Activated naive CD4-positive, alpha-beta T cell treated with anti-CD3 and anti-CD28 coated beads for 36 hours (primary cell): Measurements from ENCODE around the gene RERE. TPM values are rescaled to one million over a fixed set of nuclear protein-coding genes. Genes with fewer than 3 reads are reported as not detected.

Source experiments
- CTCF ChIA-PET: fragments of 350-600 bp; sonication (Branson Sonifier 250); formaldehyde crosslinking; loops from one replicate; lab custom pipeline; 2021; ENCODE audit warnings: antibody characterized with exemption; lab: Charles Lee
- DNase-seq: peaks from one replicate; pipeline ENCODE4 v3.0.0-alpha.2; 2020
- H3K27ac Mint-ChIP-seq: one replicate; pipeline ENCODE4 v1.8.0; 2021; ENCODE audit warnings: mild to moderate bottlenecking, mixed read lengths
- H3K27me3 Mint-ChIP-seq: one replicate; pipeline ENCODE4 v1.8.0; 2021; ENCODE audit warnings: low read depth, mixed read lengths
- H3K36me3 Mint-ChIP-seq: one replicate; pipeline ENCODE4 v1.8.0; 2021; ENCODE audit warnings: low read depth, mixed read lengths
- H3K4me1 Mint-ChIP-seq: one replicate; pipeline ENCODE4 v1.8.0; 2021; ENCODE audit warnings: low read depth, mixed read lengths
- H3K4me3 Mint-ChIP-seq: one replicate; pipeline ENCODE4 v1.8.0; 2021; ENCODE audit warnings: mild to moderate bottlenecking, moderate library complexity, mixed read lengths
- H3K9me3 Mint-ChIP-seq: one replicate; pipeline ENCODE4 v1.8.0; 2021; ENCODE audit warnings: mixed read lengths
- intact Hi-C: fragments of 100-400 bp; cut with micrococcal nuclease; formaldehyde crosslinking; loops from one replicate; pipeline ENCODE4 v1.15.1; 2023
- total RNA-seq, 2 experiments: library from RNA; stranded (reverse); gene quantifications; one replicate each; pipeline ENCODE4 v1.2.3, GENCODE V29; 2021

Gene RERE
- total RNA-seq, 2 experiments from 2014 or later = 46.4 to 47.6 TPM

- DNase-seq = no peak
- Mint-ChIP-seq H3K36me3 (peaks cover 33% of the 10 kb centered on the region), H3K27ac (peak overlapping the region; percentile 28), H3K4me3 (no peak overlapping the region), H3K27me3 (no peaks in the 10 kb centered on the region), H3K4me1 (peaks cover 30% of the 10 kb centered on the region), H3K9me3 (peaks cover 7% of the 10 kb centered on the region)
- CTCF ChIA-PET = interaction anchor here (0.7 kb wide), 1 partner anchor 35 kb away, joined by 4 read pairs; no protein-coding TSS in a partner anchor
- intact Hi-C loops = loop anchor here (1.0 to 2.0 kb wide), 2 partner anchors 24 to 28 kb away; no protein-coding TSS in a partner anchor
Observed at GRCh38 chr1:8496473-8496872, 321.0 kb downstream of the RERE start.

- peaks cover 33% of the 10 kb centered on the region for H3K36me3 Mint-ChIP-seq
- H3K27me3 Mint-ChIP-seq = no peaks in the 10 kb centered on the region
- peaks cover 30% of the 10 kb centered on the region for H3K4me1 Mint-ChIP-seq
- peak; percentile 58 for DNase-seq
- peak overlapping the region; percentile 28 for H3K27ac Mint-ChIP-seq
- intact Hi-C loops = loop anchor here (1.0 to 2.0 kb wide), 2 partner anchors 24 to 29 kb away; no protein-coding TSS in a partner anchor
- CTCF ChIA-PET = interaction anchor here (0.6 to 0.7 kb wide), 3 partner anchors 9 to 34 kb away, joined by 3 to 5 read pairs (median 4); no protein-coding TSS in a partner anchor
- H3K4me3 Mint-ChIP-seq = no peak overlapping the region
- peaks cover 7% of the 10 kb centered on the region for H3K9me3 Mint-ChIP-seq
Observed at GRCh38 chr1:8495928-8496401, 321.5 kb downstream of the RERE start.

GRCh38 chr1:8494681-8495080, 322.8 kb downstream of the RERE start:
- intact Hi-C loops = no loop called here
- Mint-ChIP-seq H3K4me1 (peaks cover 30% of the 10 kb centered on the region), H3K4me3 (no peak overlapping the region), H3K27ac (peak overlapping the region; percentile 30), H3K27me3 (no peaks in the 10 kb centered on the region), H3K9me3 (peaks cover 7% of the 10 kb centered on the region), H3K36me3 (peaks cover 31% of the 10 kb centered on the region)
- CTCF ChIA-PET = interaction anchor here (0.6 kb wide), 1 partner anchor 25 kb away, joined by 3 read pairs; no protein-coding TSS in a partner anchor
- no peak for DNase-seq

- H3K36me3 Mint-ChIP-seq = peaks cover 31% of the 10 kb centered on the region
- peaks cover 30% of the 10 kb centered on the region for H3K4me1 Mint-ChIP-seq
- H3K27me3 Mint-ChIP-seq = no peaks in the 10 kb centered on the region
- H3K9me3 Mint-ChIP-seq = peaks cover 7% of the 10 kb centered on the region
- no peak overlapping the region for H3K4me3 Mint-ChIP-seq
- no peak overlapping the region for H3K27ac Mint-ChIP-seq
- intact Hi-C loops = no loop called here
- CTCF ChIA-PET = interaction anchor here (0.6 kb wide), 1 partner anchor 157 kb away, joined by 5 read pairs; no protein-coding TSS in a partner anchor
- no peak for DNase-seq
Observed at GRCh38 chr1:8493916-8494540, 323.4 kb downstream of the RERE start.

- no peaks in the 10 kb centered on the region for H3K27me3 Mint-ChIP-seq
- H3K36me3 Mint-ChIP-seq = peaks cover 2% of the 10 kb centered on the region
- no peak for DNase-seq
- no peaks in the 10 kb centered on the region for H3K9me3 Mint-ChIP-seq
- no peak overlapping the region for H3K4me3 Mint-ChIP-seq
- no peaks in the 10 kb centered on the region for H3K4me1 Mint-ChIP-seq
- CTCF ChIA-PET = interaction anchor here (0.5 kb wide), 1 partner anchor 1139 kb away, joined by 4 read pairs; no protein-coding TSS in a partner anchor
- no peak overlapping the region for H3K27ac Mint-ChIP-seq
- intact Hi-C loops = no loop called here
Observed at GRCh38 chr1:8487249-8487648, 330.2 kb downstream of the RERE start.

- Mint-ChIP-seq H3K4me3 (no peak overlapping the region), H3K9me3 (no peaks in the 10 kb centered on the region), H3K4me1 (no peaks in the 10 kb centered on the region), H3K36me3 (peaks cover 2% of the 10 kb centered on the region), H3K27ac (no peak overlapping the region), H3K27me3 (no peaks in the 10 kb centered on the region)
- CTCF ChIA-PET = no interaction called here
- DNase-seq = no peak
- intact Hi-C loops = no loop called here
Observed at GRCh38 chr1:8486047-8486446, 331.4 kb downstream of the RERE start.

- Mint-ChIP-seq H3K27me3 (no peaks in the 10 kb centered on the region), H3K27ac (no peak overlapping the region), H3K9me3 (no peaks in the 10 kb centered on the region), H3K4me3 (no peak overlapping the region), H3K36me3 (peaks cover 2% of the 10 kb centered on the region), H3K4me1 (peaks cover 3% of the 10 kb centered on the region)
- intact Hi-C loops = no loop called here
- CTCF ChIA-PET = interaction anchor here (2.3 kb wide), 1 partner anchor 10 kb away, joined by 4 read pairs; no protein-coding TSS in a partner anchor
- no peak for DNase-seq
Observed at GRCh38 chr1:8483586-8483985, 333.9 kb downstream of the RERE start.

GRCh38 chr1:8482979-8483381, 334.5 kb downstream of the RERE start:
- Mint-ChIP-seq H3K9me3 (no peaks in the 10 kb centered on the region), H3K36me3 (peaks cover 2% of the 10 kb centered on the region), H3K27me3 (no peaks in the 10 kb centered on the region), H3K27ac (no peak overlapping the region), H3K4me3 (no peak overlapping the region), H3K4me1 (peaks cover 5% of the 10 kb centered on the region)
- DNase-seq = no peak
- intact Hi-C loops = no loop called here
- CTCF ChIA-PET = interaction anchor here (2.3 kb wide), 1 partner anchor 9 kb away, joined by 4 read pairs; no protein-coding TSS in a partner anchor

- Mint-ChIP-seq H3K27me3 (no peaks in the 10 kb centered on the region), H3K27ac (no peak overlapping the region), H3K4me1 (peaks cover 17% of the 10 kb centered on the region), H3K9me3 (no peaks in the 10 kb centered on the region), H3K36me3 (no peaks in the 10 kb centered on the region), H3K4me3 (no peak overlapping the region)
- CTCF ChIA-PET = interaction anchor here (2.0 to 2.3 kb wide), 2 partner anchors 8 to 44 kb away, joined by 4 to 5 read pairs; no protein-coding TSS in a partner anchor
- DNase-seq = no peak
- intact Hi-C loops = no loop called here
Observed at GRCh38 chr1:8481650-8482380, 335.6 kb downstream of the RERE start.

GRCh38 chr1:8478566-8478965, 338.9 kb downstream of the RERE start:
- DNase-seq = no peak
- intact Hi-C loops = loop anchor here (10.0 kb wide), 1 partner anchor 336 kb away; the partner anchor contains the start of gene RERE
- H3K36me3 Mint-ChIP-seq = no peaks in the 10 kb centered on the region
- no peaks in the 10 kb centered on the region for H3K9me3 Mint-ChIP-seq
- H3K27me3 Mint-ChIP-seq = no peaks in the 10 kb centered on the region
- H3K27ac Mint-ChIP-seq = no peak overlapping the region
- H3K4me1 Mint-ChIP-seq = peaks cover 36% of the 10 kb centered on the region
- H3K4me3 Mint-ChIP-seq = no peak overlapping the region
- CTCF ChIA-PET = interaction anchor here (1.0 to 1.7 kb wide), 2 partner anchors 30 to 370 kb away, joined by 3 to 6 read pairs; no protein-coding TSS in a partner anchor

- no peak overlapping the region for H3K27ac Mint-ChIP-seq
- peaks cover 42% of the 10 kb centered on the region for H3K4me1 Mint-ChIP-seq
- H3K9me3 Mint-ChIP-seq = no peaks in the 10 kb centered on the region
- no peak for DNase-seq
- no peaks in the 10 kb centered on the region for H3K36me3 Mint-ChIP-seq
- H3K4me3 Mint-ChIP-seq = no peak overlapping the region
- CTCF ChIA-PET = interaction anchor here (0.7 to 1.7 kb wide), 3 partner anchors 29 to 371 kb away, joined by 3 to 6 read pairs (median 3); no protein-coding TSS in a partner anchor
- intact Hi-C loops = loop anchor here (10.0 kb wide), 1 partner anchor 337 kb away; the partner anchor contains the start of gene RERE
- H3K27me3 Mint-ChIP-seq = no peaks in the 10 kb centered on the region
Observed at GRCh38 chr1:8477983-8478362, 339.5 kb downstream of the RERE start.
